Tibial artery (tissue), 4 donors: Measurements from ENCODE around the gene KRTAP10-5.
"Not testable (repeated sequence)": the region's sequence is repeated elsewhere in the genome, so short reads cannot be mapped to it uniquely, and the experiment has no call there.

Experiments used
- DNase-seq, 2 donors: peaks; one replicate each; pipeline ENCODE4 v3.0.0-alpha.2; 2019
- H3K27ac ChIP-seq, 2 donors: fragments of 200-600 bp; sonication (generic) in 1 of 2; 1 replicate in 1 of 2; 2 replicates in 1 of 2; pipeline ENCODE4 v1.5.1; 2018 to 2019; ENCODE audit warnings: mild to moderate bottlenecking in 1 of 2
- H3K27me3 ChIP-seq, 2 donors: fragments of 200-600 bp; sonication (generic) in 1 of 2; one replicate each; pipeline versions ENCODE4 v1.5.1 to v1.6.0; 2016 to 2019
- H3K36me3 ChIP-seq, 3 donors: fragments of 200-600 bp; sonication (generic) in 2 of 3; one replicate each; pipeline ENCODE4 v1.5.1; 2016 to 2019; ENCODE audit warnings: mild to moderate bottlenecking in 2 of 3
- H3K4me1 ChIP-seq, 4 donors: fragments of 200-600 bp; sonication (generic) in 2 of 4; 1 replicate in 3 of 4; 2 replicates in 1 of 4; pipeline ENCODE4 v1.5.1; 2016 to 2019
- H3K4me3 ChIP-seq, 2 donors: fragments of 200-600 bp; sonication (generic) in 1 of 2; 1 replicate in 1 of 2; 2 replicates in 1 of 2; pipeline ENCODE4 v1.5.1; 2018 to 2019; ENCODE audit warnings: mild to moderate bottlenecking in 2 of 2
- H3K9me3 ChIP-seq, 3 donors: fragments of 200-600 bp; sonication (generic) in 1 of 3; one replicate each; pipeline ENCODE4 v1.5.1; 2016 to 2019
- intact Hi-C: fragments of 100-400 bp; cut with DNase I; formaldehyde crosslinking; loops from one replicate; pipeline ENCODE4 v1.15.0; 2023; ENCODE audit warnings: low total_unique reads
- TF ChIP-seq, protein P1 (sequence below), 2 experiments: fragments of 200-600 bp in 1 of 2; fragments of 450-650 bp in 1 of 2; IDR thresholded peaks; one replicate each; pipeline ENCODE4 v1.5.1; 2017 to 2019; ENCODE audit warnings: antibody characterized with exemption in 2 of 2, mild to moderate bottlenecking in 1 of 2, moderate library complexity in 1 of 2

KRTAP10-5 gene

DNA sequence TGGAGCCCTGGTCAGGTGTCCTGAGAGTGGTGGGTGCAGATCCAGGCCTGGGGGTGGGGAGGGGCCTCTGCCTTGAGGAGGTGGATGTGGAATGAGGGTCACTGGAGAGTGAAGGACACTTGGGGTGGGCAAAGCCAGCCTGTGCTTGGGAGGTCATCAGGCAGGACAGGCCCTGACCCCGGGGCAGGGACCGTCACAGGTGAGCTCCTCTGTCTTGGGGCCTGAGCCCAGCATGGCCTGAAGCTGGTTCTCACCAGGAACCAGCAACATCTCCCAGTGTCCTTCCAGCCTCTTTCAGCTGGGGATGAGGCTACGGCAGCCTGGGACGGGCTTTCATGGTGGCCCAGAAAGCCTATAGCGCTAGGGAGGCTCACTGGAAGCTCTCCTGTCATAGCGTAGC is 28.3 kb downstream of the KRTAP10-5 start:
- Histone ChIP-seq H3K4me3 (no peak overlapping the region), H3K9me3 (peaks cover 0 to 7% (median 3%) of the 10 kb centered on the region in 3 donors), H3K4me1 (no peaks in the 10 kb centered on the region), H3K27me3 (peaks cover 0 to 53% of the 10 kb centered on the region in 2 donors), H3K36me3 (no peaks in the 10 kb centered on the region), H3K27ac (no peak overlapping the region)
- DNase-seq = peak; percentile 14 to 53
- TF ChIP-seq, protein P1, sequence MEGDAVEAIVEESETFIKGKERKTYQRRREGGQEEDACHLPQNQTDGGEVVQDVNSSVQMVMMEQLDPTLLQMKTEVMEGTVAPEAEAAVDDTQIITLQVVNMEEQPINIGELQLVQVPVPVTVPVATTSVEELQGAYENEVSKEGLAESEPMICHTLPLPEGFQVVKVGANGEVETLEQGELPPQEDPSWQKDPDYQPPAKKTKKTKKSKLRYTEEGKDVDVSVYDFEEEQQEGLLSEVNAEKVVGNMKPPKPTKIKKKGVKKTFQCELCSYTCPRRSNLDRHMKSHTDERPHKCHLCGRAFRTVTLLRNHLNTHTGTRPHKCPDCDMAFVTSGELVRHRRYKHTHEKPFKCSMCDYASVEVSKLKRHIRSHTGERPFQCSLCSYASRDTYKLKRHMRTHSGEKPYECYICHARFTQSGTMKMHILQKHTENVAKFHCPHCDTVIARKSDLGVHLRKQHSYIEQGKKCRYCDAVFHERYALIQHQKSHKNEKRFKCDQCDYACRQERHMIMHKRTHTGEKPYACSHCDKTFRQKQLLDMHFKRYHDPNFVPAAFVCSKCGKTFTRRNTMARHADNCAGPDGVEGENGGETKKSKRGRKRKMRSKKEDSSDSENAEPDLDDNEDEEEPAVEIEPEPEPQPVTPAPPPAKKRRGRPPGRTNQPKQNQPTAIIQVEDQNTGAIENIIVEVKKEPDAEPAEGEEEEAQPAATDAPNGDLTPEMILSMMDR (IDR thresholded peaks at IDR 0.05) = no peak
- intact Hi-C loops = no loop called here

DNA sequence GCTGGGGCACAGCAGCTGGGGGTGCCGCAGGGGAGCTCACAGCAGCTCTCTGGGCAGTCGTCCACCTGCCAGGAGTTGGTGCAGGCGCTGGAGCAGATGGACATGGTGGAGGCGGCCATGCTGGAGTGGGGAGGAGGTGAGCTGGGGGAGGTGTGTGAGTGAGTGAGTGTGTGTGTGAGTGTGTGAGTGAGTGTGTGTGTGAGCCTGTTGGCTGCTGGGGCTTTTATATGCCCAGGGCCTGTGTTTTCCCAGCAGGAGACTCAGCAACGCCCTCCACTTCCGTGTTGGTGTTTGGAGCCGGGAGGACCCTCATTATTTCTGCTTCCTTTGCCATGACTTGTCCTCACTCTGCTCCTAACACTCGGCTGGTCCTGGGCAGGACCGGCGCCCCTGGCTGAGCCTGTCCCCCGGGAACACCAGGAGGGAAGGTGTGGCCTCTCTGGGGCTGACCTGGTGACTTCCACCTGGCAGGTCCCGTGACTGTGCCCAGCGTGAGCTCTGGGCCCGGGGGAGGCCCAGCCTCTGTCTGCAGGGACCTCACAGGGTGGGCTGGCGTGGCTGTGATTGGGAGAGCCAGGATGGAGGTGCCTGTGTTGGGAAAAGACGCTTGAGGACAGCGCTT is 29.0 kb downstream of the KRTAP10-5 start, which contains the start of gene KRTAP10-2:
TSS of gene KRTAP10-2 (minus strand) at position 166 of the 622 bp plus-strand sequence. CDS start at position 119, 47 bp downstream.
- Histone ChIP-seq H3K27me3 (peaks cover 0 to 47% of the 10 kb centered on the region in 2 donors), H3K4me1 (no peaks in the 10 kb centered on the region)
- peak; percentile 17 to 55 for DNase-seq

DNA sequence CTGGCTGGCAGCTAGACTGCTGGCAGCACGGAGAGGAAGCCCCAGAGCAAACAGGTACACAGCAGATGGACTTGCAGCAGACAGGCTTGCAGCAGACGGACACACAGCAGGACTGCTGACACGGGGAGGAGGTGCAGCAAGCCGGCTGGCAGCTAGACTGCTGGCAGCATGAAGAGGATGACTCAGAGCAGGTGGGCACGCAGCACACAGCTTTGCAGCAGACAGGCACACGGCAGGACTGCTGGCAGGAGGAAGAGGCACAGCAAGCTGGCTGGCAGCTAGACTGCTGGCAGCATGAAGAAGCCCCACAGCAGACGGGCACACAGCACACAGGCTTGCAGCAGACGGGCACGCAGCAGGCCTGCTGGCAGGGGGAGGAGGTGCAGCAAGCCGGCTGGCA is 29.6 kb downstream of the KRTAP10-5 start:
- Histone ChIP-seq H3K4me1 (no peaks in the 10 kb centered on the region), H3K9me3 (peaks cover 6 to 16% (median 9%) of the 10 kb centered on the region in 3 donors), H3K4me3 (no peak overlapping the region), H3K36me3 (no peaks in the 10 kb centered on the region), H3K27ac (no peak overlapping the region), H3K27me3 (peaks cover 0 to 41% of the 10 kb centered on the region in 2 donors)
- TF ChIP-seq, protein P1 (IDR thresholded peaks at IDR 0.05) = no peak
- intact Hi-C loops = no loop called here
- peak in 1 of 2 donors; percentile 5 for DNase-seq

More for the DNA sequence above, 29.0 kb downstream of the KRTAP10-5 start, which contains the start of gene KRTAP10-2:
- peaks cover 5 to 11% (median 5%) of the 10 kb centered on the region in 3 donors for H3K9me3 ChIP-seq
- H3K4me3 ChIP-seq = no peak within 1 kb of the TSS
- H3K27ac ChIP-seq = no peak within 1 kb of the TSS
- TF ChIP-seq, protein P1 (IDR thresholded peaks at IDR 0.05) = no peak
- H3K36me3 ChIP-seq = no peaks in the 10 kb centered on the region
- intact Hi-C loops = no loop called here

DNA sequence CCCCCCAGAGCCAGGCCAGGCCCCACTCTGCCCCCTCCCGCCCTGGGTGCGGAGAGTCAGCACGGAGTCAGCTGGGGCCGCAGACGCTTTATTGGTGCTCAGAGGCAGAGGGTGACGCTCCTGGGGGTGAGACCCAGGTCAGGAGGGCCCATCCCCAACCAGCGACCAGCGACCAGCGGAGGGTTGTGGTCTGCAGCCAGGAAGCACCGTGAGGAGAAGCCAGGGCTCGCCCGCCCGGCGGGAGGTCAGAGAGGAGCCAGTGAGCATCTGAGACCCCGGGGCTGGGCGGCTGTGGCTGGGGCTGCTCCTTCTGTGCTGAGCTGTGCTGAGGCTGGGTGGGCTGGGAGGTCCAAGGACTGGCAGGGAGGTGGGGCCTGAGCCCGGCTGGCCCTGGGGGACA is 30.1 kb downstream of the KRTAP10-5 start:
- H3K4me1 ChIP-seq, H3K27ac ChIP-seq, H3K4me3 ChIP-seq, intact Hi-C loops, H3K36me3 ChIP-seq: not testable (repeated sequence)
- DNase-seq = peak; percentile 16 to 55
- Histone ChIP-seq H3K27me3 (peaks cover 0 to 36% of the 10 kb centered on the region in 2 donors), H3K9me3 (peaks cover 6 to 14% (median 9%) of the 10 kb centered on the region in 3 donors)

DNA sequence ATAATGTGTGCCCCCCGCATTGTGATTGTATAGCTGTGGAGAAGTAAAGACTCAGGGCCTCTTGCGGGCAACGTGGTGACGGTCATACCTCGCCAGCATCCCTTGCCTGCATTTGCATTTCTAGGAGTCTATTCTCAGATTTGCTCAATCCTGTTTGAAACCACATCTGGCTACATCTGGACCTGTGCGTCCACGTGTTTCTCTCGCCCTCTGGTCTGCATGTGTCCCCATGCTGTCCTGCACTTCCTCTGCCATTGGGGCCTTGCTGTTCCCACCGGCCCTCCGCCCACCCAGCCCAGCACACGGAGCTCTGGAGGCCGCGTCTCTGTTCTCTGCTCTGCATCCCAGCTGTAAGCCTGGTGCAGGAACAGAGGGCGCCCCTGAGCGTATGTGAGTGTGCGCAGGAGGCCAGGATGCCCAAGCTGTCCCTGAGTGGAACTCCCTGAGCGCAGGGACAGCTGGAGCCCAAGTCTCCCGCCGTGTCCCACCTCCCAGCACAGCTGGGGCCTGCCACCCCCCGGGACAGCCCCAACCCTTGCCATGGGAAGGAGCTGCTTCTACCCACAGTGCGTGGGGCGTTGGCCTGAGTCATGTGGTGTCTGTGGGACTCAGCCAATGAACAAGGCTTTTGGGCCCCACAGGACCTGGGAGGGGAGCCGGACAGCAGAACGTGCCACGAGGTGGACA is 30.7 kb downstream of the KRTAP10-5 start:
- H3K9me3 ChIP-seq = peaks cover 6 to 13% (median 9%) of the 10 kb centered on the region in 3 donors
- no peak overlapping the region for H3K27ac ChIP-seq
- TF ChIP-seq, protein P1 (IDR thresholded peaks at IDR 0.05) = no peak
- no peaks in the 10 kb centered on the region for H3K4me1 ChIP-seq
- H3K4me3 ChIP-seq = no peak overlapping the region
- DNase-seq = peak; percentile 12 to 53
- peaks cover 0 to 33% of the 10 kb centered on the region in 2 donors for H3K27me3 ChIP-seq
- intact Hi-C loops = no loop called here
- H3K36me3 ChIP-seq = no peaks in the 10 kb centered on the region

DNA sequence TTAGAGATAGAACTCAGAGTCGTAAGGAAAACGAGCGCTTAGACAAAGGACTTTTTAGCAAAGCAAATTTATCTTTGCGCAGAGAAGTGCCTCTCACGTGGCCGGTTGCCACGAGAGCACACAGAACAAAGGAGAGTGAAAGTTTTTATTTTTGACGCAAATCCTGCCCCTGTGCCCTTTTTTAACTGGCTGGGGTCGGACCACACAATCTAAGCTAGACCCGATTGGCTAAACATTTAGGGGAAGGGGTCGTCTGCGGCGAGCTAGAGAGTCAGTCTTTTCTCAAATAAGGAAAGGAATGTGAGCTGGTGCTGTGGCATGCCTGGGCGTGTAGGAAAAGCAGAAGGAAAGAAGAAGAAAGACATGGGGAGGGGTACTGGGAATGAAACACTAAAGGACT is 31.5 kb downstream of the KRTAP10-5 start:
- H3K9me3 ChIP-seq = peaks cover 6 to 9% (median 6%) of the 10 kb centered on the region in 3 donors
- intact Hi-C loops = no loop called here
- peak in 1 of 2 donors; percentile 4 for DNase-seq
- no peak overlapping the region for H3K4me3 ChIP-seq
- no peak overlapping the region for H3K27ac ChIP-seq
- TF ChIP-seq, protein P1 (IDR thresholded peaks at IDR 0.05) = no peak
- peaks cover 0 to 29% of the 10 kb centered on the region in 2 donors for H3K27me3 ChIP-seq
- H3K4me1 ChIP-seq = no peaks in the 10 kb centered on the region
- no peaks in the 10 kb centered on the region for H3K36me3 ChIP-seq
